Gastrocnemius medialis (tissue), 4 donors: ENCODE data around the gene BRSK1. TPM values are rescaled to one million over a fixed set of nuclear protein-coding genes. Genes with fewer than 3 reads are reported as not detected.

Experiments
- ATAC-seq, 2 donors: fragments of 150-250 bp; one replicate each; pipeline ENCODE4 v1.9.1; 2016
- DNase-seq, 2 donors: peaks; one replicate each; pipeline ENCODE4 v3.0.0-alpha.2; 2019
- H3K27ac ChIP-seq, 4 donors: fragments of 200-600 bp; sonication (generic); 1 replicate in 1 of 4; 2 replicates in 3 of 4; pipeline ENCODE4 v1.5.1; 2016 to 2018; ENCODE audit warnings: mild to moderate bottlenecking in 2 of 4, moderate library complexity in 1 of 4
- H3K27me3 ChIP-seq, 3 donors: fragments of 200-600 bp; sonication (generic) in 2 of 3; 1 replicate in 1 of 3; 2 replicates in 2 of 3; pipeline versions ENCODE4 v1.5.1 to v1.6.0; 2016 to 2019; ENCODE audit warnings: mild to moderate bottlenecking in 1 of 3, moderate library complexity in 1 of 3
- H3K36me3 ChIP-seq, 2 donors: fragments of 200-600 bp; sonication (generic) in 1 of 2; one replicate each; pipeline ENCODE4 v1.5.1; 2017 to 2018
- H3K4me1 ChIP-seq, 2 donors: fragments of 200-600 bp; sonication (generic) in 1 of 2; one replicate each; pipeline ENCODE4 v1.5.1; 2016 to 2017; ENCODE audit warnings: mild to moderate bottlenecking in 2 of 2
- H3K4me3 ChIP-seq, 4 donors: fragments of 200-600 bp; sonication (generic) in 3 of 4; 1 replicate in 1 of 4; 2 replicates in 3 of 4; pipeline ENCODE4 v1.5.1; 2016 to 2019; ENCODE audit warnings: mild to moderate bottlenecking in 2 of 4
- H3K9me3 ChIP-seq, 3 donors: fragments of 200-600 bp; sonication (generic) in 2 of 3; 1 replicate in 1 of 3; 2 replicates in 2 of 3; pipeline ENCODE4 v1.5.1; 2016 to 2019
- POLR2A ChIP-seq, 2 donors: fragments of 450-650 bp; IDR thresholded peaks; one replicate each; pipeline ENCODE4 v1.6.1; 2017; ENCODE audit warnings: antibody characterized with exemption in 2 of 2, mild to moderate bottlenecking in 2 of 2, moderate library complexity in 2 of 2
- in situ Hi-C, 4 donors: fragments of 200-750 bp; cut with MboI; loops; one replicate each; pipeline versions ENCODE4 v1.15.0 to v1.8.0; 2017; ENCODE audit warnings: low sequenced_read_pairs in 4 of 4
- intact Hi-C: fragments of 100-400 bp; cut with DNase I; formaldehyde crosslinking; loops from one replicate; pipeline ENCODE4 v1.15.1; 2023; ENCODE audit warnings: low total_unique reads
- total RNA-seq, 4 donors: library from RNA; depleted of rRNA; stranded (reverse); fragments of >200 nt; gene quantifications; one replicate each; pipeline versions ENCODE4 v1.1.0 to v1.2.3, GENCODE V29; 2016
- TF ChIP-seq, protein P1 (sequence below), 5 experiments: fragments of 450-650 bp in 3 of 5; fragments of 200-600 bp in 2 of 5; sonication (generic) in 2 of 5; IDR thresholded peaks in 4 of 5; conservative IDR thresholded peaks in 1 of 5; 1 replicate in 4 of 5; 2 replicates in 1 of 5; pipeline ENCODE4 v1.5.1; 2016 to 2019; ENCODE audit warnings: antibody characterized with exemption in 5 of 5, mild to moderate bottlenecking in 3 of 5, moderate library complexity in 3 of 5

Gene BRSK1
- total RNA-seq, 4 donors from 2014 or later = not detected

DNA sequence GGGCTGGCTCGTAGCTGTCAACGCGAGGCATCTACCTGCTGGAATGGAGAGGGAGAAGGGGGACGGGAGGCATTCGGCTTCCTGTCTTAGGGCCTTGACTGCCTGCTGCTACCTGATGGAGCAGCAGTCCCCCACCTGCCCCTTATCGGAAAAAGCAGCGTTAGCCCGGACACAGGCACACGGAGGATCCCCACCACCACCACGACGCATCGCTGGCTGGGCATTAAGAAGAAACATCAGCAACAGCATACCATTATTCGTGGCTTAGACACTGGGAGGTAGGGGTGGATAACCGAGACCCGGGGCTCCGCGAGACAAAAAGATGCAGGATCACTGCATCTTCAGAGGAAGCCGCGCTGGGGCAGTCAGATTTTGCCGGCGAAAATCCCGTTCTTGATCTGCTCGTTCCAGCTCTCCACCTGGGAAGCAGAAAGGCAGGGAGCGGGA, 69.6 kb downstream of the BRSK1 start:
- peaks cover 0 to 15% of the 10 kb centered on the region in 2 donors for H3K4me1 ChIP-seq
- ATAC-seq (no peak), DNase-seq (no peak)
- in situ Hi-C loops (no loop called here), intact Hi-C loops (no loop called here)
- peaks cover 42 to 57% (median 54%) of the 10 kb centered on the region in 3 donors for H3K27me3 ChIP-seq
- TF ChIP-seq POLR2A (IDR thresholded peaks at IDR 0.05) = no peak
- TF ChIP-seq, protein P1, sequence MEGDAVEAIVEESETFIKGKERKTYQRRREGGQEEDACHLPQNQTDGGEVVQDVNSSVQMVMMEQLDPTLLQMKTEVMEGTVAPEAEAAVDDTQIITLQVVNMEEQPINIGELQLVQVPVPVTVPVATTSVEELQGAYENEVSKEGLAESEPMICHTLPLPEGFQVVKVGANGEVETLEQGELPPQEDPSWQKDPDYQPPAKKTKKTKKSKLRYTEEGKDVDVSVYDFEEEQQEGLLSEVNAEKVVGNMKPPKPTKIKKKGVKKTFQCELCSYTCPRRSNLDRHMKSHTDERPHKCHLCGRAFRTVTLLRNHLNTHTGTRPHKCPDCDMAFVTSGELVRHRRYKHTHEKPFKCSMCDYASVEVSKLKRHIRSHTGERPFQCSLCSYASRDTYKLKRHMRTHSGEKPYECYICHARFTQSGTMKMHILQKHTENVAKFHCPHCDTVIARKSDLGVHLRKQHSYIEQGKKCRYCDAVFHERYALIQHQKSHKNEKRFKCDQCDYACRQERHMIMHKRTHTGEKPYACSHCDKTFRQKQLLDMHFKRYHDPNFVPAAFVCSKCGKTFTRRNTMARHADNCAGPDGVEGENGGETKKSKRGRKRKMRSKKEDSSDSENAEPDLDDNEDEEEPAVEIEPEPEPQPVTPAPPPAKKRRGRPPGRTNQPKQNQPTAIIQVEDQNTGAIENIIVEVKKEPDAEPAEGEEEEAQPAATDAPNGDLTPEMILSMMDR (IDR thresholded peaks at IDR 0.05 in 4 of 5, conservative IDR thresholded peaks at IDR 0.05 in 1 of 5) = no peak
- H3K9me3 ChIP-seq = no peaks in the 10 kb centered on the region
- H3K36me3 ChIP-seq = no peaks in the 10 kb centered on the region
- H3K4me3 ChIP-seq = peak overlapping the region; percentile 46 to 54 (median 50)
- no peak overlapping the region for H3K27ac ChIP-seq

DNA sequence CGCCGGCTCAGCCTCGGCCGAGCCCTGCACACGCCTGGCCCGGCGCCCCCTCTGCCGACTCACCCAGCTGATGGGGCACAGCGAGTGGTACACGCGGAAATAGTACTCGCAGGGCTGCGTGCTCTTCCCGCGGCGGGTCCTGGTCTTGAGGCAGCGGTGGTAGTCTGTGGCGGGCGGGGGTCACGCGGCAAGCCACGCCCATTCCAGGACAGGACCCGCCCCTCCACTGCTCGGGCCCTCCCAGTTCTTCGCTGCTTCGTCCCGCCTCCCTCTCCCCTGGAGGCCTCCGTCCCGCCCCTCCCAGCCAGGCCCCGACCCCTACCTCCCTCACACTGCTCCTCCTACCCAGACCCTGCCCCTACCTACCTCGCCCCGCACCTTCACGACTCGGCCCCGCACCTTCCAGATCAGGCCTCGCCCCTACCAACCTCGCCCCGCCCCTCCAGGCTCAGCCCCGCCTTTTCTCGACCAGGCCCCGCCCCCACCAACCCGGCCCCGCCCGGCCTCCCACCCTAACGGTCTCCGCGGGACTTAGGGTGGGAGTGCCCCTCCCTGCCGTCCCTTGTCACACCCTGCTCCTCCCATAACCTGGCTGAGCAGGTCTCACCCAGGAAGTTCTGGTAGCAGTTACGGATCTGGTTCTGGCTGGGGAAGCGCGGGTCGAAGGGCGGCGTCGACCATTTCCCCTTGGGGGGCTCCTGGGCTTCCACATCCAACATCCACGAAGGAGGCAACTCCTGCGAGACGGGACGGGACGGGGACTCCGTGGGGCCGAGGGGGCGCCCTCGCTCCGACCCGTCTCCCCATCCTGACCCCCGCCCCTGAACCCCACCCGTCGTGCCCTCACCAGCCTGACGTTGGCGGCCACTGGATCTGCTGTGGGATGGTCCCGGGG, 70.3 kb downstream of the BRSK1 start:
- TF ChIP-seq, protein P1 (IDR thresholded peaks at IDR 0.05 in 4 of 5, conservative IDR thresholded peaks at IDR 0.05 in 1 of 5) = no peak
- no peak for TF ChIP-seq POLR2A (IDR thresholded peaks at IDR 0.05)
- ATAC-seq = peak; percentile 84 to 86
- peaks cover 0 to 15% of the 10 kb centered on the region in 2 donors for H3K4me1 ChIP-seq
- peak in 1 of 2 donors; percentile 36 for DNase-seq
- H3K27me3 ChIP-seq = peaks cover 42 to 57% (median 54%) of the 10 kb centered on the region in 3 donors
- H3K9me3 ChIP-seq = no peaks in the 10 kb centered on the region
- intact Hi-C loops = no loop called here
- H3K36me3 ChIP-seq = no peaks in the 10 kb centered on the region
- H3K27ac ChIP-seq = no peak overlapping the region
- in situ Hi-C loops = no loop called here
- H3K4me3 ChIP-seq = peak overlapping the region; percentile 46 to 54 (median 50)

DNA sequence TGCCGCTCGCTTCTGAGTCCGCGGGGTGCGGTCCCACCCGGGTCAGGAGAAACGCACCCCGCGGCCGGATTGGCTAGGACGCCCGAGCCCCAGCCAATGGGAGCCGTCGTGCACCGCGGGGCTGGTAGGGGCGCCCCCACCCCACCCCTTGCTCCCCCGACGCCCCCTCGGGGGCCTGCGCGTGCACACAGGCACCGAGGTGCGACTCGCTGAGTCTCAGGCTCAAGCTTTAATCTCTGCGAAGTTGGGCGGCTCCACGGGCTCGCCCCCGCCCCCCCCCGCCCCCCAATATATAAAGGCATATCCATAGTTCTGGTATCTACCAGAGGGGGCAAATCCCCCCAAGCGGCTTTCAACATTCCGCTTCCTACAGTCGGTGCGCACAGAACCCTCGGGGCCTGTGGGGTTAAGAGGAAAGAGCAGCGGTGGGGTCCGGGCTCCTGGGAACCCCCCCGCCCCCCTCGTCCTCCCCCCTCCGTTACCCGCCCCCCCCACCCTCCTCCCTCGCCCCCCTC, 71.0 kb downstream of the BRSK1 start, which contains the start of gene COX6B2:
Gene COX6B2, minus strand, starts transcription at position 22 of the 515 bp plus-strand sequence. CDS start 198 bp downstream, outside the sequence.
- Histone ChIP-seq H3K4me1 (peaks cover 0 to 15% of the 10 kb centered on the region in 2 donors), H3K4me3 (peak within 1 kb of the TSS; percentile 46 to 54 (median 50)), H3K36me3 (no peaks in the 10 kb centered on the region), H3K27me3 (peaks cover 42 to 57% (median 54%) of the 10 kb centered on the region in 3 donors), H3K27ac (no peak within 1 kb of the TSS), H3K9me3 (no peaks in the 10 kb centered on the region)
- TF ChIP-seq, protein P1 (IDR thresholded peaks at IDR 0.05 in 4 of 5, conservative IDR thresholded peaks at IDR 0.05 in 1 of 5) = no peak
- TF ChIP-seq POLR2A (IDR thresholded peaks at IDR 0.05) = no peak
- ATAC-seq (no peak), DNase-seq (no peak)
- in situ Hi-C loops = no loop called here
- intact Hi-C loops = no loop called here

DNA sequence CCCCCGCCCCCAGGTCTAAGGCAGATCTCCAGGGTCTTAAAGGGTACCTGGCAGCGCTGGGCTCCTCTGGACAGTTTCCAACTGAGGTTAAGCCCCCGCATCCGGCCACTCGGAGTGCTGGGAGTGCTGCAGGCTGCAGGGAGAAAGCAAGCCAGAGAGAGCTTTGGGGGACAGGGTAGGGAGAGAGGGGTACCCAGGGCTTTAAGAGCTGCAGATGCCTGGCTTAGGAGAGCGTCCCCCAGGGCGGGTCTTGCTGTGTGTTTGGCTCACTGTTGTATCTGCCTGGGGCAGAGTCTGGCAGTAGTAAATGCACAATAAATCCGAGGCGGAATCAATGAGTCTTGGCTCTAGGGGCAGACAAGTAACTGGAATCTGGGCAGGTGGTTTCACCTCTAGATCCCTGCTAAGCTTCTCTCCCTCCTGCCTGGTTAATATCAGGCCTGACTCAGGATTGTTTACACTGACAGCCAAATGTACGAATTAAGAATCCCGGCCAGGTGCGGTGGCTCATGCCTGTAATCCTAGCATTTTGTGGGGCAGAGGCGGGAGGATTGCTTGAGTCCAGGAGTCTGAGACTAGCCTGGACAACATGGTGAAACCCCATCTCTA, 71.5 kb downstream of the BRSK1 start:
- Histone ChIP-seq H3K4me3 (no peak overlapping the region), H3K27ac (no peak overlapping the region), H3K27me3 (peaks cover 42 to 56% (median 54%) of the 10 kb centered on the region in 3 donors), H3K4me1 (peaks cover 0 to 15% of the 10 kb centered on the region in 2 donors), H3K9me3 (no peaks in the 10 kb centered on the region), H3K36me3 (no peaks in the 10 kb centered on the region)
- DNase-seq = no peak
- ATAC-seq = no peak
- no peak for TF ChIP-seq POLR2A (IDR thresholded peaks at IDR 0.05)
- TF ChIP-seq, protein P1 (IDR thresholded peaks at IDR 0.05 in 4 of 5, conservative IDR thresholded peaks at IDR 0.05 in 1 of 5) = no peak
- in situ Hi-C loops (no loop called here), intact Hi-C loops (no loop called here)
